ENCODE data around the gene TRABD2B.

TRABD2B gene

GRCh38 chr1:47765742-47766485, 231.3 kb downstream of the TRABD2B start:
- no peak overlapping the region for H3K4me3 ChIP-seq (ENCODE audit: low read depth, low read length)
- no peak for DNase-seq (ENCODE audit: low read depth)
- TF ChIP-seq, protein P1, sequence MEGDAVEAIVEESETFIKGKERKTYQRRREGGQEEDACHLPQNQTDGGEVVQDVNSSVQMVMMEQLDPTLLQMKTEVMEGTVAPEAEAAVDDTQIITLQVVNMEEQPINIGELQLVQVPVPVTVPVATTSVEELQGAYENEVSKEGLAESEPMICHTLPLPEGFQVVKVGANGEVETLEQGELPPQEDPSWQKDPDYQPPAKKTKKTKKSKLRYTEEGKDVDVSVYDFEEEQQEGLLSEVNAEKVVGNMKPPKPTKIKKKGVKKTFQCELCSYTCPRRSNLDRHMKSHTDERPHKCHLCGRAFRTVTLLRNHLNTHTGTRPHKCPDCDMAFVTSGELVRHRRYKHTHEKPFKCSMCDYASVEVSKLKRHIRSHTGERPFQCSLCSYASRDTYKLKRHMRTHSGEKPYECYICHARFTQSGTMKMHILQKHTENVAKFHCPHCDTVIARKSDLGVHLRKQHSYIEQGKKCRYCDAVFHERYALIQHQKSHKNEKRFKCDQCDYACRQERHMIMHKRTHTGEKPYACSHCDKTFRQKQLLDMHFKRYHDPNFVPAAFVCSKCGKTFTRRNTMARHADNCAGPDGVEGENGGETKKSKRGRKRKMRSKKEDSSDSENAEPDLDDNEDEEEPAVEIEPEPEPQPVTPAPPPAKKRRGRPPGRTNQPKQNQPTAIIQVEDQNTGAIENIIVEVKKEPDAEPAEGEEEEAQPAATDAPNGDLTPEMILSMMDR (IDR thresholded peaks at IDR 0.05; ENCODE audit: control insufficient read depth, extremely low read depth, insufficient read depth), result no peak

- TF ChIP-seq, protein P1 (IDR thresholded peaks at IDR 0.05; ENCODE audit: control insufficient read depth, extremely low read depth, insufficient read depth), result no peak
- H3K4me3 ChIP-seq (ENCODE audit: low read depth, low read length), result no peak overlapping the region
- no peak for DNase-seq (ENCODE audit: low read depth)
Observed at GRCh38 chr1:47765236-47765635, 231.9 kb downstream of the TRABD2B start.

DNA sequence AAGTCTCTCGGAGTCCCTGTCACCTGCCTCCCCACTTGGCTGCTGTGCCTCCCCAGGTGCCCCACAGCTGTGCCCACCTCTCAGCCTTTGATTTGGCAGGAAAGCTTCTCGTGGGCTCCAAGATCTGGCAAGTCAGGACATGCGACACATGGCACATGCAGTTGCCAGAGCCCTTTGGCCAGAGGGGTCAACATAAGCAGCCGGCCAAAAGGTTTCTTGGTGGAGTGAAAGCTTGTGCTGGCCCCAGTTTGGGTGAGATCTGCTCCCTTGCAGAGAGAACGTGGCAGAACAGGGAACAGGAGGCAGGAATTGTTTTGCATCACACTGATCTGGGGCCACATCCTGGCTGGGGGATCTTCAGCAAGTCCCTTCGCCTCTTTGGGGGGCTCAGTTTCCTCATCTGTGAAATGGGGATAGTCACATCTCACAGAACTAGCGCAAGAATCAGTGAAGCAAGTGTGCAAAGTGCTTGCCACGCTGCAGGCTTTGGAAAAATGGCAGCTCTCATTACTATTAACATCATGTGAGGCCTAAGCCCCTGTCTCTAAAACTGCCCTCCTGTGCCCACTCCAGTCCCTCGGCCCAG, 232.6 kb downstream of the TRABD2B start:
- H3K4me3 ChIP-seq (ENCODE audit: low read depth, low read length), result no peak overlapping the region
- TF ChIP-seq, protein P1 (IDR thresholded peaks at IDR 0.05; ENCODE audit: control insufficient read depth, extremely low read depth, insufficient read depth), result no peak
- no peak for DNase-seq (ENCODE audit: low read depth)

GRCh38 chr1:47763591-47764171, 233.5 kb downstream of the TRABD2B start:
- TF ChIP-seq, protein P1 (IDR thresholded peaks at IDR 0.05; ENCODE audit: control insufficient read depth, extremely low read depth, insufficient read depth), result no peak

GRCh38 chr1:47761974-47762373, 235.2 kb downstream of the TRABD2B start:
- DNase-seq (ENCODE audit: low read depth), result no peak
- H3K4me3 ChIP-seq (ENCODE audit: low read depth, low read length), result no peak overlapping the region
- TF ChIP-seq, protein P1 (IDR thresholded peaks at IDR 0.05; ENCODE audit: control insufficient read depth, extremely low read depth, insufficient read depth), result no peak

More at GRCh38 chr1:47763591-47764171, 233.5 kb downstream of the TRABD2B start:
- H3K4me3 ChIP-seq (ENCODE audit: low read depth, low read length), result no peak overlapping the region
- DNase-seq (ENCODE audit: low read depth), result no peak

DNA sequence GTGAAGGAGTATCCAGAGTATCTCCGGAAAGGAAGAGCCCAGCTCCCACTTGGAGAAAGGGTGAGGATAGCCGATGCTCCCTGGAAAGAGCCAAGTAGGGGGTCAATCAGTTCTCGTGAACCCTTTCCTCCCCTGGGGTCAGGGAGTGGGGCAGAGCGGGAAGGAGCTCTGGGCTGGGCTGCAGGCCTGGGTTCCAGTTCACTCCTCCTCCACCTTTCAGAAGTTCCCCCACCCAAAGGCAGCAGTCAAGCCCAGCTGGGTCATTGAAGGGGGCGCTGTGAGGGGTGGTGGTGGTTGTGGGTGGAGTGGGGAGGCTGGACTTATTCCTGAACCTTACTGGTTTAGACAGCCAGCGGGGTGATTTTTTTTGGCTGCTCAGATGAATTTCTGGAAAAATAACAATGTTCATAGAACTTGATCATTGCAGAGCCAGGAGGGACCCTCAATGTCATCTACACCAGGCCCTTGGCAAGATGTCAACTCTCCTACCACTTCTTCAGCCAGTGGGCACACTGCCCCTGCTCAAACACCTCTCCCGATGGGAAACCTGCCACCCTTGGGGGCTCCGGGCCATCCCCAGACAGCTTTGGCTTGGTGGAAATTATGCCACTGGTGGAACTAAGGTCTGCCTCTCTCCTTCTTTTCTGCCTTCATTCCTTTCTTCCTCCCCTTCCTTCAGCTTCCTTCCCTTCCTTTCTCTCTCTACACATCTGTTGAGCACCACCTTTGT, 235.8 kb downstream of the TRABD2B start:
- no peak for DNase-seq (ENCODE audit: low read depth)
- no peak overlapping the region for H3K4me3 ChIP-seq (ENCODE audit: low read depth, low read length)
- TF ChIP-seq, protein P1 (IDR thresholded peaks at IDR 0.05; ENCODE audit: control insufficient read depth, extremely low read depth, insufficient read depth), result no peak
